HCT116 (cell line): ENCODE measurements around the gene SERPINA3. TPM values are rescaled to one million over a fixed set of nuclear protein-coding genes. Genes with fewer than 3 reads are reported as not detected.

Experiments
- ATAC-seq: fragments of 200-7000 bp; cut with Tn5 transposase; 2 replicates; pipeline ENCODE4 v1.9.1; 2020; ENCODE audit warnings: mild to moderate bottlenecking, moderate library complexity
- BruUV-seq: library from RNA; stranded (reverse); fragments of 400-500 nt; replicated peaks from 2 replicates; lab custom pipeline; 2021; lab: Mats Ljungman, UMichigan
- CTCF ChIA-PET: fragments of 300-600 bp; sonication (Branson Sonifier 250); formaldehyde crosslinking; loops from one replicate; lab custom pipeline; 2021; ENCODE audit warnings: antibody characterized with exemption; lab: Charles Lee
- POLR2A ChIA-PET: fragments of 300-600, 350-600 bp; sonication (Branson Sonifier 250); formaldehyde crosslinking; loops from one replicate; lab custom pipeline; 2021; ENCODE audit warnings: antibody characterized with exemption; lab: Charles Lee
- RAD21 ChIA-PET, 2 experiments: fragments of 300-600 bp; sonication (Branson Sonifier 250); formaldehyde crosslinking; loops; one replicate each; lab custom pipeline; 2023; ENCODE audit warnings: low total read pairs in 2 of 2; ENCODE audit not compliant: uncharacterized antibody in 2 of 2, unreplicated experiment in 2 of 2, low non-redundant PET in 1 of 2; lab: Charles Lee
- DNase-seq: peaks from one replicate; pipeline ENCODE4 v3.0.0-alpha.2; 2010; ENCODE audit warnings: low read depth, low spot score
- H2AFZ ChIP-seq: fragments of 200-600 bp; shearing (Covaris generic), sonication (generic); 2 replicates; pipeline ENCODE4 v1.6.1; 2017; ENCODE audit warnings: low read depth, mixed run types, mixed read lengths, antibody characterized with exemption, low read length; ENCODE audit not compliant: poor library complexity, severe bottlenecking
- H3K27ac ChIP-seq: 2 replicates; pipeline ENCODE4 v1.5.1; 2012; ENCODE audit warnings: low read depth, low read length
- H3K27me3 ChIP-seq: fragments of 200-600 bp; sonication (generic); 2 replicates; pipeline ENCODE4 v1.6.1; 2016; ENCODE audit warnings: mixed run types, low read length, mixed read lengths; ENCODE audit not compliant: insufficient read depth
- H3K36me3 ChIP-seq, 2 experiments: fragments of 200-500 bp in 1 of 2; fragments of 200-600 bp in 1 of 2; sonication (Bioruptor generic) in 1 of 2; sonication (generic) in 1 of 2; 2 replicates each; pipeline versions ENCODE4 v1.5.1 to v1.6.1; 2014 to 2016; ENCODE audit warnings: low read length in 2 of 2, inconsistent platforms in 1 of 2, mixed read lengths in 1 of 2, mixed run types in 1 of 2; ENCODE audit not compliant: insufficient read depth in 2 of 2, control insufficient read depth in 1 of 2
- H3K4me1 ChIP-seq, 2 experiments: fragments of 200-600 bp in 1 of 2; sonication (generic) in 1 of 2; 2 replicates each; pipeline versions ENCODE4 v1.5.1 to v1.6.1; 2012 to 2017; ENCODE audit warnings: low read length in 2 of 2, inconsistent platforms in 1 of 2, mild to moderate bottlenecking in 1 of 2, mixed read lengths in 1 of 2, mixed run types in 1 of 2, moderate library complexity in 1 of 2; ENCODE audit not compliant: insufficient read depth in 2 of 2, control insufficient read depth in 1 of 2
- H3K4me2 ChIP-seq: fragments of 200-600 bp; sonication (generic); 2 replicates; pipeline ENCODE4 v1.6.1; 2017; ENCODE audit warnings: mixed run types, low read length, mixed read lengths
- H3K4me3 ChIP-seq, 2 experiments: fragments of 200-600 bp in 1 of 2; sonication (generic) in 1 of 2; replicated peaks in 1 of 2; 2 replicates each; pipeline ENCODE4 v1.5.1; 2011 to 2016; ENCODE audit warnings: low read length in 2 of 2, control low read depth in 1 of 2, low read depth in 1 of 2, mild to moderate bottlenecking in 1 of 2, mixed read lengths in 1 of 2, mixed run types in 1 of 2
- H3K79me2 ChIP-seq: fragments of 200-600 bp; sonication (generic); 2 replicates; pipeline ENCODE4 v1.6.1; 2017; ENCODE audit warnings: mild to moderate bottlenecking, mixed run types, low read length, moderate library complexity, mixed read lengths; ENCODE audit not compliant: insufficient read depth
- H3K9ac ChIP-seq: fragments of 200-600 bp; sonication (generic); 2 replicates; pipeline ENCODE4 v1.6.1; 2016; ENCODE audit warnings: low read length, mixed read lengths
- H3K9me2 ChIP-seq: fragments of 200-600 bp; sonication (generic), shearing (Covaris generic); 2 replicates; pipeline ENCODE4 v1.6.1; 2017; ENCODE audit warnings: mixed run types, mild to moderate bottlenecking, moderate library complexity; ENCODE audit not compliant: insufficient read depth
- H3K9me3 ChIP-seq, 2 experiments: fragments of 200-500 bp in 1 of 2; fragments of 200-600 bp in 1 of 2; sonication (Bioruptor generic) in 1 of 2; sonication (generic) in 1 of 2; 2 replicates each; pipeline ENCODE4 v1.6.1; 2014 to 2017; ENCODE audit warnings: low read length in 2 of 2, mixed read lengths in 2 of 2, inconsistent platforms in 1 of 2, low read depth in 1 of 2, mild to moderate bottlenecking in 1 of 2, mixed run types in 1 of 2, moderate library complexity in 1 of 2; ENCODE audit not compliant: control insufficient read depth in 1 of 2, insufficient read depth in 1 of 2
- H4K20me1 ChIP-seq: fragments of 200-600 bp; sonication (generic), shearing (Covaris generic); 2 replicates; pipeline ENCODE4 v1.6.1; 2017; ENCODE audit warnings: mixed run types, mild to moderate bottlenecking, moderate library complexity; ENCODE audit not compliant: insufficient read depth
- ELF1 ChIP-seq: IDR thresholded peaks from 2 replicates; pipeline ENCODE4 v1.6.1; 2012; ENCODE audit warnings: low read depth, borderline replicate concordance
- EZH2 ChIP-seq: fragments of 200-600 bp; sonication (generic); IDR thresholded peaks from 2 replicates; pipeline ENCODE4 v1.6.1; 2017; ENCODE audit warnings: antibody characterized with exemption, mixed run types
- FOSL1 ChIP-seq: IDR thresholded peaks from 2 replicates; pipeline ENCODE4 v1.6.1; 2012; ENCODE audit warnings: low read depth
- RAD21 ChIP-seq: IDR thresholded peaks from 2 replicates; pipeline ENCODE4 v1.6.1; 2012; ENCODE audit warnings: low read depth, mild to moderate bottlenecking
- intact Hi-C: fragments of 100-400 bp; cut with micrococcal nuclease; formaldehyde crosslinking; loops from 2 replicates; pipeline ENCODE4 v1.10.0; 2022
- total RNA-seq: library from RNA; stranded (reverse); gene quantifications from one replicate; pipeline ENCODE4 v1.2.1, GENCODE V29; 2021; ENCODE audit not compliant: unreplicated experiment
- TF ChIP-seq, protein P1 (sequence below): IDR thresholded peaks from 2 replicates; pipeline ENCODE4 v1.6.1; 2012
- TF ChIP-seq, protein P2 (sequence below): IDR thresholded peaks from 2 replicates; pipeline ENCODE4 v1.6.1; 2012
- TF ChIP-seq, protein P3 (sequence below): IDR thresholded peaks from 2 replicates; pipeline ENCODE4 v1.6.1; 2011; ENCODE audit warnings: mild to moderate bottlenecking, low read length, moderate library complexity; ENCODE audit not compliant: insufficient replicate concordance; ENCODE audit errors: extremely low read depth

The SERPINA3 gene
- total RNA-seq, 1 experiment from 2014 or later: 4.3 TPM

DNA sequence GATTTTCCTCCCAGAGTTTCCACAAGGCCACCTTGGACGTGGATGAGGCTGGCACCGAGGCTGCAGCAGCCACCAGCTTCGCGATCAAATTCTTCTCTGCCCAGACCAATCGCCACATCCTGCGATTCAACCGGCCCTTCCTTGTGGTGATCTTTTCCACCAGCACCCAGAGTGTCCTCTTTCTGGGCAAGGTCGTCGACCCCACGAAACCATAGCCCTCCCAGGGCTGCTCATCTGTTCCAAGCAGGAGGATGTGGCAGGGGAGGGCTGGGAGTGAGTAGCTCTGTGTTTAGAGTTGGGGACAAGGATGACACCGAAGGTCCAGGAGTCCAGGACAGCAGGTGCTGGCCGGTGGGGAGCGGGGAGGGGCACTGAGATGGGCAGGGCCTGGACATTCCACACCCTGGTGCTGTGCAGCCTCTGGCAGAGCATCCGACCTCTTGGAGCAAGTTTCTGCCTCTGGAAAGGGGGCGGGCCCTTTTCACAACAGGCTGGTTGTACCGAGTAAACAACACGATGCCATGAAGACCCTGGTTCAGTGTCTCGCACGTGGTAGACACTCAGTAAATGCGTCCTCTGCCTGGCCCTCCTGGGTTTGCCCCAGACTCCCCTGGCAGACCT lies 42.7 kb upstream of the SERPINA3 start (continued):
- TF ChIP-seq ELF1: no peak

DNA sequence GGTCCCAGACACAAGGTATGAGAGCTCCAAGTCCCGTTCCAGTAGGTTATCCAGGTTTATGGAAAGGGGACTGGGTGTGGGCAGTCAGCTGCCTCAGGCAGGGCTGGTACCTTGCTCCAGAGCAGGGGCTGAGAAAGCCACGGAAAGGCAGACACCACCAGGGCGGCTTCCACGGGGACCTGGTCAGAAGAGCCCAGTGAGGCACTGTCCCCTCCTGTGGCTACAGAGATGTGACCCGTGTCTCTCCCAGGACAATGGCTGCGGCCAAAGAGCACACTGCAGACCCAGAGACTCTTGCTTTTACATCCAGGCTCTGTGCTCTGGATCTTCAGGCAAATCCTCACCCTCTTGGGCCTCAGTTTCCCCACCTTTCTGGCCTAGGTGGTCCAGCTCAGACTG lies 42.2 kb upstream of the SERPINA3 start:
- no peak for ATAC-seq
- POLR2A ChIA-PET: no interaction called here
- BruUV-seq: no TSS peak
- Histone ChIP-seq H4K20me1 (no peaks in the 10 kb centered on the region), H3K79me2 (no peaks in the 10 kb centered on the region), H3K9me3 (no peaks in the 10 kb centered on the region), H3K27ac (no peak overlapping the region), H2AFZ (no peak overlapping the region), H3K9me2 (no peaks in the 10 kb centered on the region), H3K27me3 (no peaks in the 10 kb centered on the region), H3K36me3 (no peaks in the 10 kb centered on the region), H3K9ac (no peak overlapping the region), H3K4me1 (no peaks in the 10 kb centered on the region), H3K4me3 (no peak overlapping the region), H3K4me2 (no peak overlapping the region)
- RAD21 ChIA-PET: no interaction called here
- DNase-seq: no peak
- CTCF ChIA-PET: no interaction called here
- TF ChIP-seq, protein P1, sequence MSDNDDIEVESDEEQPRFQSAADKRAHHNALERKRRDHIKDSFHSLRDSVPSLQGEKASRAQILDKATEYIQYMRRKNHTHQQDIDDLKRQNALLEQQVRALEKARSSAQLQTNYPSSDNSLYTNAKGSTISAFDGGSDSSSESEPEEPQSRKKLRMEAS: no peak
- no peak for TF ChIP-seq FOSL1
- no peak for TF ChIP-seq EZH2
- TF ChIP-seq, protein P2, sequence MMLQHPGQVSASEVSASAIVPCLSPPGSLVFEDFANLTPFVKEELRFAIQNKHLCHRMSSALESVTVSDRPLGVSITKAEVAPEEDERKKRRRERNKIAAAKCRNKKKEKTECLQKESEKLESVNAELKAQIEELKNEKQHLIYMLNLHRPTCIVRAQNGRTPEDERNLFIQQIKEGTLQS: no peak
- TF ChIP-seq RAD21: no peak
- TF ChIP-seq, protein P3, sequence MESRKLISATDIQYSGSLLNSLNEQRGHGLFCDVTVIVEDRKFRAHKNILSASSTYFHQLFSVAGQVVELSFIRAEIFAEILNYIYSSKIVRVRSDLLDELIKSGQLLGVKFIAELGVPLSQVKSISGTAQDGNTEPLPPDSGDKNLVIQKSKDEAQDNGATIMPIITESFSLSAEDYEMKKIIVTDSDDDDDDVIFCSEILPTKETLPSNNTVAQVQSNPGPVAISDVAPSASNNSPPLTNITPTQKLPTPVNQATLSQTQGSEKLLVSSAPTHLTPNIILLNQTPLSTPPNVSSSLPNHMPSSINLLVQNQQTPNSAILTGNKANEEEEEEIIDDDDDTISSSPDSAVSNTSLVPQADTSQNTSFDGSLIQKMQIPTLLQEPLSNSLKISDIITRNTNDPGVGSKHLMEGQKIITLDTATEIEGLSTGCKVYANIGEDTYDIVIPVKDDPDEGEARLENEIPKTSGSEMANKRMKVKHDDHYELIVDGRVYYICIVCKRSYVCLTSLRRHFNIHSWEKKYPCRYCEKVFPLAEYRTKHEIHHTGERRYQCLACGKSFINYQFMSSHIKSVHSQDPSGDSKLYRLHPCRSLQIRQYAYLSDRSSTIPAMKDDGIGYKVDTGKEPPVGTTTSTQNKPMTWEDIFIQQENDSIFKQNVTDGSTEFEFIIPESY: no peak
- intact Hi-C loops: no loop called here
